Right lobe of liver (tissue), 4 donors: ENCODE results near the gene CGB8.

Experiments used
- POLR2A ChIP-seq: fragments of 450-650 bp; IDR thresholded peaks from one replicate; pipeline ENCODE4 v1.6.1; 2017; ENCODE audit warnings: antibody characterized with exemption, mild to moderate bottlenecking
- TF ChIP-seq, protein P1 (sequence below), 4 donors: fragments of 200-600 bp in 3 of 4; fragments of 450-650 bp in 1 of 4; IDR thresholded peaks; one replicate each; pipeline versions ENCODE4 v1.5.1 to v1.8.0; 2016 to 2022; ENCODE audit warnings: antibody characterized with exemption in 4 of 4, mild to moderate bottlenecking in 2 of 4
- donor health status: DM: no; HTN: no; CAD: no.
- donor health status: DM: no; HTN: no; CAD: no.
- donor health status: DM: no; HTN: yes; CAD: no.

DNA sequence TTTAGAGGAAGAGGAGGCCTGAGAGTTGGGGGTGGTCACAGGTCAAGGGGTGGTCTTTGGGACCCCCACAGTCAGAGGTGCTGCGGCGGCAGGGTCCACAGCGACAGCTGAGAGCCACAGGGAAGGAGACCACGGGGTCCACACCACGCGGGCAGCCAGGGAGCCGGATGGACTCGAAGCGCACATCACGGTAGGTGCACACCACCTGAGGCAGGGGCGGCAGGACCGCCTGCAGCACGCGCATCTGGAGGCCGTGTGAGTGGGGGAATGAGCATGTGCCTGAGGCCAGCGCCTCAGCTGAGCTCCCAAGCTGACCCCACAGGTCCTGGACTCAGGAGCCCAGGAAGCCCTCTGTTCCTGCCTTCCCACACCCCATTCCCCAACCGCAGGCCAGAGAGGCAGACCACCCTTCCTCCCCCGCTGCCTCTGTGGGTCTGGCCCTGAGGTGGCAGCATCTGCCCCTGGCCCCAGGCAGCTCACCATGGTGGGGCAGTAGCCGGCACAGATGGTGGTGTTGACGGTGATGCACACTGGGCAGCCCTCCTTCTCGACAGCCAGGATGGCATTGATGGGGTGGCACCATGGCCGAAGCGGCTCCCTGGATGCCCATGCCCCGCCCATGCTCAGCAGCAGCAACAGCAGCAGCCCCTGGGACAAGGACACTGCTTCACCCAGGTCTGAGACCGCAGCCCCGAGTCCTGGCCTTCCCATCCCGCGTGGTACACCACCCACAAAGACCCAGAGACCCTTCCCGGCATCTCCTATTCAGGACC lies 32.7 kb downstream of the CGB8 start:
- TF ChIP-seq, protein P1, sequence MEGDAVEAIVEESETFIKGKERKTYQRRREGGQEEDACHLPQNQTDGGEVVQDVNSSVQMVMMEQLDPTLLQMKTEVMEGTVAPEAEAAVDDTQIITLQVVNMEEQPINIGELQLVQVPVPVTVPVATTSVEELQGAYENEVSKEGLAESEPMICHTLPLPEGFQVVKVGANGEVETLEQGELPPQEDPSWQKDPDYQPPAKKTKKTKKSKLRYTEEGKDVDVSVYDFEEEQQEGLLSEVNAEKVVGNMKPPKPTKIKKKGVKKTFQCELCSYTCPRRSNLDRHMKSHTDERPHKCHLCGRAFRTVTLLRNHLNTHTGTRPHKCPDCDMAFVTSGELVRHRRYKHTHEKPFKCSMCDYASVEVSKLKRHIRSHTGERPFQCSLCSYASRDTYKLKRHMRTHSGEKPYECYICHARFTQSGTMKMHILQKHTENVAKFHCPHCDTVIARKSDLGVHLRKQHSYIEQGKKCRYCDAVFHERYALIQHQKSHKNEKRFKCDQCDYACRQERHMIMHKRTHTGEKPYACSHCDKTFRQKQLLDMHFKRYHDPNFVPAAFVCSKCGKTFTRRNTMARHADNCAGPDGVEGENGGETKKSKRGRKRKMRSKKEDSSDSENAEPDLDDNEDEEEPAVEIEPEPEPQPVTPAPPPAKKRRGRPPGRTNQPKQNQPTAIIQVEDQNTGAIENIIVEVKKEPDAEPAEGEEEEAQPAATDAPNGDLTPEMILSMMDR (IDR thresholded peaks at IDR 0.05): no peak
- no peak for TF ChIP-seq POLR2A
